CD4-positive, alpha-beta T cell treated with Interleukin-6 for 4 hours (primary cell): ENCODE measurements around the gene CLDN7.
A peak's percentile ranks its signal among the peaks of the same experiment; 100 is the strongest.

Experiments
- DNase-seq: peaks from one replicate; pipeline ENCODE4 v3.0.0-alpha.2; 2020; ENCODE audit warnings: mixed read lengths

CLDN7 gene

GRCh38 chr17:7284911-7285310 is 22.6 kb upstream of the CLDN7 start:
- DNase-seq, result no peak

- DNase-seq, result no peak
These were observed 21.4 kb upstream of the CLDN7 start for GRCh38 chr17:7283471-7284216.

- DNase-seq, result no peak
These were observed 20.6 kb upstream of the CLDN7 start for GRCh38 chr17:7282752-7283321.

GRCh38 chr17:7281953-7282751 is 19.9 kb upstream of the CLDN7 start:
- no peak for DNase-seq

- peak; percentile 91 for DNase-seq
These were observed 19.0 kb upstream of the CLDN7 start, which contains the start of gene SLC2A4 for GRCh38 chr17:7281074-7281952. TSS of gene SLC2A4 (plus strand) at chr17:7281718. CDS start at chr17:7281935, 217 bp downstream.

GRCh38 chr17:7280519-7281073 is 18.3 kb upstream of the CLDN7 start:
- peak; percentile 85 for DNase-seq

GRCh38 chr17:7279448-7279847 is 17.2 kb upstream of the CLDN7 start:
- no peak for DNase-seq

- no peak for DNase-seq
These were observed 4.5 kb upstream of the CLDN7 start for GRCh38 chr17:7266784-7267183.

- DNase-seq, result no peak
These were observed 1.5 kb upstream of the CLDN7 start for GRCh38 chr17:7263801-7264078.

- DNase-seq, result peak; percentile 23
These were observed 890 bp upstream of the CLDN7 start for GRCh38 chr17:7262935-7263800.

- peak; percentile 50 for DNase-seq
These were observed 693 bp downstream of the CLDN7 start for GRCh38 chr17:7261379-7262191.

- DNase-seq, result peak; percentile 56
These were observed 1.5 kb downstream of the CLDN7 start for GRCh38 chr17:7260651-7261378.

GRCh38 chr17:7260151-7260550 is 2.1 kb downstream of the CLDN7 start:
- no peak for DNase-seq

GRCh38 chr17:7259555-7259889 is 2.8 kb downstream of the CLDN7 start:
- no peak for DNase-seq

- no peak for DNase-seq
These were observed 3.3 kb downstream of the CLDN7 start for GRCh38 chr17:7258731-7259554.

- no peak for DNase-seq
These were observed 5.4 kb downstream of the CLDN7 start for GRCh38 chr17:7256766-7257456.

- DNase-seq, result no peak
These were observed 7.8 kb downstream of the CLDN7 start for GRCh38 chr17:7254511-7254910.

GRCh38 chr17:7253082-7253481 is 9.2 kb downstream of the CLDN7 start:
- no peak for DNase-seq
